IPS DF 4.7 (cell line): Measurements from ENCODE around the gene SYCE3.
A peak's percentile ranks its signal among the peaks of the same experiment; 100 is the strongest.

Source experiments
- DNase-seq: peaks from one replicate; pipeline ENCODE4 v3.0.0-alpha.2; 2013; ENCODE audit warnings: low spot score; ENCODE audit errors: extremely low read depth

SYCE3 gene

DNA sequence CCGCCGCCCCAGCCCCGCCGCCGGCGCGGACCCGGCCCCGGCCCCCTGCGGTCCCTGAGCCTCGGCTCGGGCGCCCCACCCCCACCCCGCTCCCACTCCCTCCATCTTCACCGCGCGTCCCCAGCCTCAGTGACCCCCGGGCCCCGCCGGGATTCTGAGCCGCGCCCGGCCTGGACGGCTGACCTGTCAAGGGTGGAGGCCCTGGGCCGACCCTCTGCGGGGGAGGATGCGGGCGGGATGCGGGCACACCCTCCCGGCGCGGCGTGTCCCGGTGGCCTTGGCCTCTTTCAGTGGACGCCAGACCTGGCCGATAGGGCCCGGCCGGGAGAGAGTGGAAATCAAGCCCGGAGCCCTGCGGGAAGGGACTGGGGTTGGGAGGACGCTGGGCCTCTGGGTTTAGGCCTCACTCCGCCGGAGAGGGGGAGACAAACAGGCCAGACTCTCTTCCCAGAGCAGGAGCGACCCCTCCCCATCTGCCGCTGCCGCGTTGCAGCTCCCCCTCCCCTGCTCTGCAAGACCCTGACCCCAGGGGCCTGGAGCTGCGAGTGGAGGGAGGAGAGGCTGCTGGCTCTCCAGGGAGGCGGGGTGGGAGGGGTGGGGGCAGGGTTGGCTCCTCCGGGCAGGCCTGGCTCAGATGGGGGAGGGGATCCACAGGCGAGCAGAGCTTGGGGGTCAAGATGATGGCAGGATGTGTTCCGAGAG lies 38.4 kb upstream of the SYCE3 start:
- no peak for DNase-seq

GRCh38 chr22:50600538-50600937 lies 37.8 kb upstream of the SYCE3 start, which contains the start of gene MAPK8IP2:
Gene MAPK8IP2, plus strand, starts transcription at chr22:50600793. Its CDS starts 26 bp downstream, at chr22:50600819.
- DNase-seq, result no peak

- DNase-seq, result no peak
Measured at GRCh38 chr22:50599816-50600455, 37.2 kb upstream of the SYCE3 start.

GRCh38 chr22:50597097-50597496 lies 34.4 kb upstream of the SYCE3 start:
- DNase-seq, result no peak

GRCh38 chr22:50595189-50595588 lies 32.5 kb upstream of the SYCE3 start:
- no peak for DNase-seq

- DNase-seq, result no peak
Measured at GRCh38 chr22:50587407-50587806, 24.7 kb upstream of the SYCE3 start.

GRCh38 chr22:50586416-50586815 lies 23.7 kb upstream of the SYCE3 start:
- DNase-seq, result no peak

GRCh38 chr22:50585781-50586180 lies 23.1 kb upstream of the SYCE3 start:
- no peak for DNase-seq

GRCh38 chr22:50585238-50585637 lies 22.5 kb upstream of the SYCE3 start:
- DNase-seq, result no peak

- no peak for DNase-seq
Measured at GRCh38 chr22:50584106-50585096, 21.7 kb upstream of the SYCE3 start.

DNA sequence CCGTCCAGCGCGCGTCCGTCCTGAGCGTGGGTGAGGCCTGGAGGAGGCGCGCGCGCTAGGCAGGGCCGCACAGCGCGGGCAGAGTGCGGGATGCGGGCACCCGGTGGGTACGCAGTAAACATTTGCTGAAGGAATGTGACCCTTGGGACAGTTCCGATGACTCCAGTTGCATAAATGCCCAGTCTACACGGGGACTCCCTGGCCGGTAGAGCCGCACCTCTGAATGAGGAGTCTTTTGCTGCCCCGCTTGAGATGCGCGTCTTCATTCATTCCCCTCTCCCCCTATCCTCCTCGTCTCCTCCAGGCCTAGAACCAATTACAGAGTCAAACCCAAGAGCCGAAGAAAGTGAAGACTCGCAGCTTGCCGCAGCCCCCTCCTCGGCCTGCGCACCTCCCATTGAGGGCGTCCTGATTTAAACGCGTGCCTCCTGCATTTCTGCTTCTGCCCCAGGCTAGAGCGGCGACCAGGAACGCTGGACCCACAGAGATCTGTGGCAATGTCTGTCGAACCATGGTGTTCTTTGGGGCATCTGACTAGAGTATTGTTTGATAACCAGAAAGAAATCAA lies 20.7 kb upstream of the SYCE3 start:
- DNase-seq, result no peak

- DNase-seq, result peak; percentile 62
Measured at GRCh38 chr22:50582493-50583293, 20.0 kb upstream of the SYCE3 start, which contains the start of gene CHKB. Gene CHKB, minus strand, starts transcription at chr22:50582849. Its CDS starts 68 bp downstream, at chr22:50582781.

DNA sequence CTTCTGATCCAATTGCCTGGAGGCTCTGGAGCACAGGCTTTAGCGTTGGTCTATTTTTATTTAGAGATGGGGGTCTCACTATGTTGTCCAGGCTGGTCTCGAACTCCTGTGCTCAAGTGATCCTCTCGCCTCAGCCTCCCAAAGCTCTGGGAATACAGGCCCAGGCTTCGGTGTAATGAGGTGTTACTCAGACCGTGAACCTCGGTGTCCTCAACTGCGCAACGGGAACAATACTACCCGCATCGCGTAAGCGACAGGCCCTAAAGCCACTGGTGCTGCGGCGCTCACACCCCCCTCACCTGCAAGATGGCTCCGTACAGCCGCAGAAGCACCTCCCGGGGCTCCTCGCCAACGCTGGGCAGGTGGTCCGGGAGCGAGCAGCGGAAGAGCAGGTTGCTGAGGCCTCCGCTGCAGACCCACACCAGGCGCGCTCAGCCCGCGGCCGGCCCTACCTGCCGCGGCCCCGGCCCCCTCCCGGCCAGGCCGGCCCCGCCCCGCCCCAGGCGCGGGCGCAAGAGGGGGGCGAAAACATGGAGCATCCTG lies 19.3 kb upstream of the SYCE3 start:
- DNase-seq, result no peak

GRCh38 chr22:50581031-50581949 lies 18.6 kb upstream of the SYCE3 start:
- DNase-seq, result no peak

DNA sequence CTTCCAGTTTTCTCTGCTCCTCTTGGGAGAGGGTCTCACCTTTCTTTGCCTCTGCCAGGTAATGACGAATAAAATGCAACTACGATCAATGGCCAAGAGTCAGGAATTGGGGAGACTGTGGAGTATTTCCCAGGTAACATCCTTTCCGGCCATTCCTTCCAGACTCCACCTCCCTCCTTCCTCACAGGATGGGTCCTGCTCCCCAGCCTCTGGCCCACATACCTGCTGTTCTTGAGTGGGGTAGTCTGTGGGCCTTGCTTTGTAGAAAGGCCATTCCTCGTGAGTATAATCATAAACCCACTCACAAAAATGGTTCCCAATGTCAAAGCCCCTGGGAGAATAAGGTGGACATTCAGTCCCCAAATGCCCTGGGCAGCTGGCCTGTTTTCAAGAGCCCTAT lies 17.0 kb upstream of the SYCE3 start:
- no peak for DNase-seq

- no peak for DNase-seq
Measured at GRCh38 chr22:50578776-50579310, 16.1 kb upstream of the SYCE3 start.

GRCh38 chr22:50577987-50578775 lies 15.5 kb upstream of the SYCE3 start, which contains the start of gene CPT1B:
Gene CPT1B, minus strand, starts transcription at chr22:50578427. Its CDS starts 512 bp downstream, at chr22:50577915.
- no peak for DNase-seq

DNA sequence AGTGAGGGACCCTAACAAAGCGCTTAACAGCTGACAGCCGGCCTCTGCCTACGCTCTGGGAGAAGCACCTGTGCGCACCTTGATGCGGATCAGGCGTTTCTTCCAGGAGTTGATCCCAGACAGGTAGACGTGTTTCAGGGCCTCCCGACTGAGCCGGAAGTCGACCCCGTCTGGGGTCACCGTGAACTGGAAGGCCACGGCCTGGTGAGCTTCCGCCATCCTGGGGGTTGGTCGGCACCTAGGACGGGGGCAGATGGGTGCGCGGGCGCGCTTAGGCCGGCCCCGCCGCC lies 14.9 kb upstream of the SYCE3 start:
- no peak for DNase-seq
